K562 (cell line): Measurements from ENCODE around the gene RAB13. TPM values are rescaled to one million over a fixed set of nuclear protein-coding genes. Genes with fewer than 3 reads are reported as not detected.

ENCODE experiments used
- AFF1 ChIP-seq, 2 experiments: fragments of 450-650 bp; IDR thresholded peaks; 2 replicates each; pipeline ENCODE4 v1.6.1; 2018; ENCODE audit warnings: mild to moderate bottlenecking in 2 of 2, low read depth in 1 of 2; ENCODE audit not compliant: partially characterized antibody in 2 of 2
- EHMT2 ChIP-seq: fragments of 450-650 bp; IDR thresholded peaks from 2 replicates; pipeline ENCODE4 v1.6.1; 2018; ENCODE audit warnings: antibody characterized with exemption
- ELF4 ChIP-seq: fragments of 450-650 bp; formaldehyde crosslinking; IDR thresholded peaks from 2 replicates; pipeline ENCODE4 v1.4.0; 2022; ENCODE audit warnings: missing genetic modification characterization
- FOXK2 ChIP-seq, 2 experiments: fragments of 450-650 bp; IDR thresholded peaks in 1 of 2; conservative IDR thresholded peaks in 1 of 2; 2 replicates each; pipeline ENCODE4 v1.6.1; 2016; ENCODE audit warnings: low read depth in 2 of 2, mild to moderate bottlenecking in 1 of 2
- GATA2 ChIP-seq: sonication (generic); formaldehyde crosslinking; IDR thresholded peaks from 2 replicates; pipeline ENCODE4 v1.4.0; 2020; ENCODE audit warnings: mild to moderate bottlenecking, missing genetic modification reagents
- HCFC1 ChIP-seq: IDR thresholded peaks from 2 replicates; pipeline ENCODE4 v1.6.1; 2012; ENCODE audit warnings: low read depth, low read length, improper control_type of control experiment
- HNRNPK ChIP-seq: fragments of 200-400 bp; formaldehyde crosslinking; IDR thresholded peaks from one replicate; pipeline ENCODE4 v1.6.1; 2018; ENCODE audit warnings: mild to moderate bottlenecking, low read depth, low read length; ENCODE audit not compliant: poor library complexity, severe bottlenecking
- KAT2B ChIP-seq: IDR thresholded peaks from one replicate; pipeline ENCODE4 v1.6.1; 2012; ENCODE audit warnings: low read depth, mild to moderate bottlenecking, control low read depth, inconsistent platforms, low read length, moderate library complexity
- NR2C2 ChIP-seq, 2 experiments: fragments of 200-800 bp in 1 of 2; sonication (Bioruptor generic) in 1 of 2; sonication (generic) in 1 of 2; formaldehyde crosslinking in 1 of 2; IDR thresholded peaks; 2 replicates each; pipeline versions ENCODE4 v1.6.1 to v1.8.0; 2016 to 2022; ENCODE audit warnings: mild to moderate bottlenecking in 1 of 2, missing compliant biosample characterization in 1 of 2, missing genetic modification characterization in 1 of 2, missing genetic modification reagents in 1 of 2
- TFAM ChIP-seq: fragments of 250-450 bp; sonication (Bioruptor Pico); conservative IDR thresholded peaks from 2 replicates; pipeline ENCODE4 v1.5.0; 2021; ENCODE audit warnings: mild to moderate bottlenecking, moderate library complexity
- TOE1 ChIP-seq, 2 experiments: fragments of 450-650 bp in 1 of 2; sonication (generic) in 1 of 2; formaldehyde crosslinking in 1 of 2; IDR thresholded peaks; 2 replicates each; pipeline versions ENCODE4 v1.7.1 to v1.8.0; 2016 to 2022; ENCODE audit warnings: borderline replicate concordance in 2 of 2, mild to moderate bottlenecking in 2 of 2, antibody characterized with exemption in 1 of 2, inconsistent platforms in 1 of 2, low read depth in 1 of 2, missing genetic modification reagents in 1 of 2, moderate library complexity in 1 of 2
- TRIM25 ChIP-seq: fragments of 450-650 bp; IDR thresholded peaks from 2 replicates; pipeline ENCODE4 v1.7.0; 2016; ENCODE audit warnings: borderline replicate concordance
- ZBTB26 ChIP-seq: fragments of 450-650 bp; formaldehyde crosslinking; IDR thresholded peaks from 2 replicates; pipeline ENCODE4 v1.4.0; 2022; ENCODE audit warnings: missing genetic modification characterization
- ZFP36 ChIP-seq: fragments of 150-350 bp; IDR thresholded peaks from 2 replicates; pipeline ENCODE4 v1.6.1; 2018; ENCODE audit warnings: low read length, low read depth; ENCODE audit not compliant: partially characterized antibody
- ZNF212 ChIP-seq: fragments of 450-650 bp; formaldehyde crosslinking; IDR thresholded peaks from 2 replicates; pipeline ENCODE4 v1.4.0; 2020; ENCODE audit warnings: mild to moderate bottlenecking
- ZNF507 ChIP-seq: conservative IDR thresholded peaks from 2 replicates; pipeline ENCODE4 v1.6.1; 2017; ENCODE audit warnings: missing genetic modification characterization, missing compliant biosample characterization
- ZNF551 ChIP-seq: fragments of 250-450 bp; sonication (Bioruptor Pico); IDR thresholded peaks from 2 replicates; pipeline ENCODE4 v1.5.0; 2021; ENCODE audit warnings: mild to moderate bottlenecking, moderate library complexity
- ZSCAN29 ChIP-seq: fragments of 450-650 bp; IDR thresholded peaks from 2 replicates; pipeline ENCODE4 v1.6.1; 2017
- polyA plus RNA-seq, 8 experiments: library from polyadenylated mRNA; depleted of rRNA in 4 of 8; stranded (reverse) in 5 of 8; unstranded in 3 of 8; fragments of >200 nt; fragmentation: Nextera tagmentation in 2 of 8; fragmentation: Illumina TruSeq in 1 of 8; extraction: Ambion mirVana in 2 of 8; extraction: Trizol in 1 of 8; gene quantifications; 2 replicates each; pipeline versions ENCODE4 v1.2.1 to v1.2.3, GENCODE V29; 2011 to 2014; ENCODE audit warnings: inconsistent platforms in 1 of 8, missing spikeins in 1 of 8
- total RNA-seq, 7 experiments: library from RNA; depleted of rRNA in 6 of 7; stranded (reverse); fragments of >200 nt in 6 of 7; fragmentation: Illumina TruSeq in 2 of 7; extraction: Trizol in 2 of 7; gene quantifications; 2 replicates each; pipeline versions ENCODE4 v1.2.1 to v1.2.3, GENCODE V29; 2011 to 2021; ENCODE audit warnings: low replicate concordance in 1 of 7
- TF ChIP-seq, protein P1 (sequence below): fragments of 450-650 bp; formaldehyde crosslinking; IDR thresholded peaks from 2 replicates; pipeline ENCODE4 v1.4.0; 2022; ENCODE audit warnings: mild to moderate bottlenecking, moderate library complexity

Gene RAB13
- total and polyA plus RNA-seq, 9 of the 15 experiments (the other 6 are each of a cell fraction or from before 2014, with no cell fraction given) = 22.3 to 100 (median 39.8) TPM

- 0 out of 2 replicates have a peak, but pooled peaks have one; percentile 25 for TF ChIP-seq TOE1 (IDR thresholded peaks at IDR 0.05; ENCODE audit: borderline replicate concordance)
- no peak for TF ChIP-seq TOE1 (CRISPR knock-in tag; IDR thresholded peaks at IDR 0.05; ENCODE audit: borderline replicate concordance, low read depth)
- no peak for TF ChIP-seq NR2C2 (CRISPR knock-in tag; IDR thresholded peaks at IDR 0.05)
- no peak for TF ChIP-seq NR2C2 (tag; IDR thresholded peaks at IDR 0.05)
- TF ChIP-seq FOXK2 (conservative IDR thresholded peaks at IDR 0.05 in 1 of 2, IDR thresholded peaks at IDR 0.05 in 1 of 2; ENCODE audit: low read depth in 2 of 2) = peak in 1 of 2 experiments; percentile 45; a peak in 1 of 4 replicates
- TF ChIP-seq TFAM = no peak
- TF ChIP-seq TRIM25 = no peak
- TF ChIP-seq KAT2B = no peak
- TF ChIP-seq ELF4 (CRISPR knock-in tag) = no peak
- TF ChIP-seq, protein P1, sequence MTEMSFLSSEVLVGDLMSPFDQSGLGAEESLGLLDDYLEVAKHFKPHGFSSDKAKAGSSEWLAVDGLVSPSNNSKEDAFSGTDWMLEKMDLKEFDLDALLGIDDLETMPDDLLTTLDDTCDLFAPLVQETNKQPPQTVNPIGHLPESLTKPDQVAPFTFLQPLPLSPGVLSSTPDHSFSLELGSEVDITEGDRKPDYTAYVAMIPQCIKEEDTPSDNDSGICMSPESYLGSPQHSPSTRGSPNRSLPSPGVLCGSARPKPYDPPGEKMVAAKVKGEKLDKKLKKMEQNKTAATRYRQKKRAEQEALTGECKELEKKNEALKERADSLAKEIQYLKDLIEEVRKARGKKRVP (CRISPR knock-in tag) = no peak
- 0 out of 2 replicates have a peak, but pooled peaks have one; percentile 10 for TF ChIP-seq EHMT2
- no peak for TF ChIP-seq ZBTB26 (CRISPR knock-in tag)
- no peak for TF ChIP-seq ZNF212 (CRISPR knock-in tag)
- no peak for TF ChIP-seq GATA2
- no peak for TF ChIP-seq ZSCAN29
- TF ChIP-seq ZNF507 (tag) = no peak
- TF ChIP-seq HCFC1 = no peak
- no peak for TF ChIP-seq ZFP36
- TF ChIP-seq HNRNPK = no peak
- TF ChIP-seq ZNF551 (CRISPR knock-in tag) = no peak
- no peak for TF ChIP-seq AFF1 (IDR thresholded peaks at IDR 0.05; ENCODE audit: low read depth in 1 of 2, partially characterized antibody in 2 of 2)
Observed at GRCh38 chr1:153978274-153978909, 7.7 kb downstream of the RAB13 start (continued).
